Measurements from ENCODE around the gene ECE1. TPM values are rescaled to one million over a fixed set of nuclear protein-coding genes. Genes with fewer than 3 reads are reported as not detected.

Gene ECE1
- total and polyA plus RNA-seq, 9 of the 15 experiments (the other 6 are each of a cell fraction or from before 2014, with no cell fraction given), result 0.56 to 34.8 (median 11.0) TPM

- TF ChIP-seq ZNF609 (CRISPR knock-in tag; IDR thresholded peaks at IDR 0.05; ENCODE audit: borderline replicate concordance) (no peak), CBFA2T3 (IDR thresholded peaks at IDR 0.05) (0 out of 2 replicates have a peak, but pooled peaks have one; percentile 13), ZBTB11 (CRISPR knock-in tag; IDR thresholded peaks at IDR 0.05) (0 out of 6 replicates have a peak, but pooled peaks of 1 of the 3 experiments have one; percentile 43), GABPA (tag; conservative IDR thresholded peaks at IDR 0.05; ENCODE audit: low read depth) (peak; percentile 65), HDAC1 (IDR thresholded peaks at IDR 0.05) (no peak), AFF1 (IDR thresholded peaks at IDR 0.05; ENCODE audit: low read depth in 1 of 2, partially characterized antibody in 2 of 2) (peak in 1 of 2 experiments; percentile 56)
These were observed 10.2 kb downstream of the ECE1 start (continued) for GRCh38 chr1:21280011-21280471.
